Upper lobe of left lung (tissue), 6 donors: ENCODE data around the gene FAM78B. TPM values are rescaled to one million over a fixed set of nuclear protein-coding genes. Genes with fewer than 3 reads are reported as not detected.
A peak's percentile ranks its signal among the peaks of the same experiment; 100 is the strongest.

ENCODE experiments used
- ATAC-seq, 2 donors: fragments of 200-7000 bp; cut with Tn5 transposase; one replicate each; pipeline ENCODE4 v1.9.1; 2022; ENCODE audit warnings: mild to moderate bottlenecking in 2 of 2, moderate library complexity in 2 of 2; ENCODE audit not compliant: low FRiP score in 2 of 2
- DNase-seq, 2 donors: peaks; one replicate each; pipeline ENCODE4 v3.0.0-alpha.2; 2019 to 2020
- H3K27ac ChIP-seq, 4 donors: fragments of 200-600 bp; sonication (generic); one replicate each; pipeline ENCODE4 v1.5.1; 2016 to 2019
- H3K27me3 ChIP-seq, 4 donors: fragments of 200-600 bp; sonication (generic); one replicate each; pipeline ENCODE4 v1.5.1; 2017 to 2019
- H3K36me3 ChIP-seq, 4 donors: fragments of 200-600 bp; sonication (generic); one replicate each; pipeline ENCODE4 v1.5.1; 2016 to 2019
- H3K4me1 ChIP-seq, 4 donors: fragments of 200-600 bp; sonication (generic); one replicate each; pipeline ENCODE4 v1.5.1; 2018 to 2019
- H3K4me3 ChIP-seq, 4 donors: fragments of 200-600 bp; sonication (generic); one replicate each; pipeline ENCODE4 v1.5.1; 2017 to 2019; ENCODE audit warnings: mild to moderate bottlenecking in 2 of 4, moderate library complexity in 1 of 4
- H3K9me3 ChIP-seq, 4 donors: fragments of 200-600 bp; sonication (generic); one replicate each; pipeline ENCODE4 v1.5.1; 2018 to 2019
- EP300 ChIP-seq, 4 donors: sonication (generic); formaldehyde crosslinking; IDR thresholded peaks; one replicate each; pipeline ENCODE4 v1.5.1; 2017; ENCODE audit warnings: antibody characterized with exemption in 4 of 4, control low read depth in 2 of 4
- POLR2A ChIP-seq, 4 donors: fragments of 450-650 bp; IDR thresholded peaks; one replicate each; pipeline ENCODE4 v1.5.1; 2016 to 2017; ENCODE audit warnings: antibody characterized with exemption in 4 of 4, mild to moderate bottlenecking in 2 of 4
- POLR2AphosphoS5 ChIP-seq, 2 donors: sonication (generic); formaldehyde crosslinking; IDR thresholded peaks; one replicate each; pipeline ENCODE4 v1.5.1; 2017; ENCODE audit warnings: antibody characterized with exemption in 2 of 2
- WGBS, 2 donors: methylation state at CpG; one replicate each; pipeline ENCODE4 v1.1.5; 2017 to 2018; 5-methylcytosine and 5-hydroxymethylcytosine counted together
- total RNA-seq, 6 donors: library from RNA; depleted of rRNA in 4 of 6; stranded (reverse); fragments of >200 nt in 4 of 6; gene quantifications; one replicate each; pipeline versions ENCODE4 v1.1.0 to v1.2.1, GENCODE V29; 2016 to 2021
- TF ChIP-seq, protein P1 (sequence below), 6 experiments: fragments of 450-650 bp in 4 of 6; fragments of 200-600 bp in 2 of 6; sonication (generic) in 2 of 6; IDR thresholded peaks; one replicate each; pipeline ENCODE4 v1.5.1; 2016 to 2019; ENCODE audit warnings: antibody characterized with exemption in 6 of 6
- donor health status: DM: no; HTN: no; CAD: no; lungs with moderate emphysema.
- donor health status: DM: no; HTN: yes; CAD: no; lungs with severe emphysema.

Gene FAM78B
- total RNA-seq, 6 donors from 2014 or later, result 0.80 to 1.3 (median 1.00) TPM; not detected in 2

DNA sequence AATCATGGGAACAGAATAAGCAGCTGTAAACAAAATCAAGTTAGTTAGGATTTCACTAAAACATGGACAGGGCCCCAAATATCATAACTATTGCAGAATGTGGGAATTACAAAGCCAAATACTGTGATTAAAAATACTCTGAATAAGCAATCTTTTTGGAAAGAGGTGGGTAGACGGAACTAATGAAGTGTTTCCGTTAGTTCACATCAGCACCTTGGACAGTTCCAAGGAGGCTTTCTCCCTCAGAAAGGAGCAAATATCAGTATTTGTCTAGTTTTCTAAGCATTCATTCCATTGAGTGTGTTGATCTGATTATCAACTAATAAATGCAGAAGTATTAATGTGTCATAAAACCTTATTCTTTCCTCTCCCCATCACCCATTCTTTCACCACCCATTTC, 97.4 kb downstream of the FAM78B start:
- 40 to 60% methylated on average over 2 of the region's 2 CpGs for whole genome bisulfite sequencing, 2 donors
- DNase-seq (no peak), ATAC-seq (no peak)
- Histone ChIP-seq H3K4me1 (no peaks in the 10 kb centered on the region), H3K9me3 (no peaks in the 10 kb centered on the region), H3K36me3 (no peaks in the 10 kb centered on the region), H3K4me3 (no peak overlapping the region), H3K27me3 (no peaks in the 10 kb centered on the region), H3K27ac (no peak overlapping the region)
- no peak for TF ChIP-seq POLR2A (IDR thresholded peaks at IDR 0.05)

DNA sequence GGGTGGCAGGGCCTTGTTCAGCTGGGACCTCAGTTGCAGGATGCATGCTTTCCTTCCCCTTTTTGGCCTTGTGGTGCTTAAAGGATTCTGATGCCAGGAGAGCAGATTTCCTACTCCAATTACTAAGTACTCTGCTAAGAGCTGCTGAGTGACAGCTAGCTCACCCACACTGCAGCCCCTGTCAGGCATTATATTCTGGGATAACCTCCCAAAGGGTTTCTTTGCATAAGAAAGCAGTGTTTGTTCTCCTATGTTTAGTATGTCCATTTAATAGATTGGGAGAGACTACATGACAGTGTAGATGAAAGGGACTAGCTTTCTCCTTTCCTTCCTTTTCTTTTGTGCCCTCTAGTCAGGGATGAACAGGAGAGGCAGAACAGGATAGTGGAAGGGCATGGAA, 100.7 kb downstream of the FAM78B start:
- TF ChIP-seq POLR2AphosphoS5 (IDR thresholded peaks at IDR 0.05) (no peak), EP300 (IDR thresholded peaks at IDR 0.05) (no peak), POLR2A (IDR thresholded peaks at IDR 0.05) (no peak)
- TF ChIP-seq, protein P1, sequence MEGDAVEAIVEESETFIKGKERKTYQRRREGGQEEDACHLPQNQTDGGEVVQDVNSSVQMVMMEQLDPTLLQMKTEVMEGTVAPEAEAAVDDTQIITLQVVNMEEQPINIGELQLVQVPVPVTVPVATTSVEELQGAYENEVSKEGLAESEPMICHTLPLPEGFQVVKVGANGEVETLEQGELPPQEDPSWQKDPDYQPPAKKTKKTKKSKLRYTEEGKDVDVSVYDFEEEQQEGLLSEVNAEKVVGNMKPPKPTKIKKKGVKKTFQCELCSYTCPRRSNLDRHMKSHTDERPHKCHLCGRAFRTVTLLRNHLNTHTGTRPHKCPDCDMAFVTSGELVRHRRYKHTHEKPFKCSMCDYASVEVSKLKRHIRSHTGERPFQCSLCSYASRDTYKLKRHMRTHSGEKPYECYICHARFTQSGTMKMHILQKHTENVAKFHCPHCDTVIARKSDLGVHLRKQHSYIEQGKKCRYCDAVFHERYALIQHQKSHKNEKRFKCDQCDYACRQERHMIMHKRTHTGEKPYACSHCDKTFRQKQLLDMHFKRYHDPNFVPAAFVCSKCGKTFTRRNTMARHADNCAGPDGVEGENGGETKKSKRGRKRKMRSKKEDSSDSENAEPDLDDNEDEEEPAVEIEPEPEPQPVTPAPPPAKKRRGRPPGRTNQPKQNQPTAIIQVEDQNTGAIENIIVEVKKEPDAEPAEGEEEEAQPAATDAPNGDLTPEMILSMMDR (IDR thresholded peaks at IDR 0.05), result no peak
- Histone ChIP-seq H3K27ac (no peak overlapping the region), H3K9me3 (no peaks in the 10 kb centered on the region), H3K36me3 (no peaks in the 10 kb centered on the region), H3K4me1 (peaks cover 0 to 2% (median 0%) of the 10 kb centered on the region in 4 donors), H3K4me3 (no peak overlapping the region), H3K27me3 (no peaks in the 10 kb centered on the region)
- ATAC-seq (no peak), DNase-seq (no peak)

DNA sequence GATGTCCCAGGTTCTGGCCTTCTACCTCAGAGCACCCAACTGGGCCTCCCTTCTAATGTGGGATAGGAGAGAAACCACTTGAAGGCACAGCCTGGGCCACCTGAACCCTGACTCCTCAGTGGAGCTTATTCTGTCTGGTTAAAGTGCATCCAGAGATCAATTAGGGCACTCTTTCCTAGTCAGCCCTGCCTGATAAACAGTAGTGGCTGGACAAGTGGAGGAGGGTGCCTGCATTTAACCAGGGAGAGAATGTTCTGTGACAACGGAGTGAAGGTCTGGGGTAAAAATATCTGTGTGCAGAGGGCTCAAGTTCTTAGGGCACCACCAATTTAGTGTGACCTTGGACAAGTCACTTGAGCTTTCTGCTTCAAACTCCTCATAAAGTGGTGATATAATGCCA, 101.8 kb downstream of the FAM78B start:
- Histone ChIP-seq H3K36me3 (no peaks in the 10 kb centered on the region), H3K9me3 (no peaks in the 10 kb centered on the region), H3K27me3 (no peaks in the 10 kb centered on the region), H3K4me1 (peaks cover 0 to 2% (median 0%) of the 10 kb centered on the region in 4 donors), H3K4me3 (no peak overlapping the region), H3K27ac (no peak overlapping the region)
- ATAC-seq, result no peak
- WGBS, 2 donors, result 85 to 88% methylated on average over 1 of the region's 1 CpG
- DNase-seq, result no peak
- TF ChIP-seq POLR2AphosphoS5 (IDR thresholded peaks at IDR 0.05), result no peak

DNA sequence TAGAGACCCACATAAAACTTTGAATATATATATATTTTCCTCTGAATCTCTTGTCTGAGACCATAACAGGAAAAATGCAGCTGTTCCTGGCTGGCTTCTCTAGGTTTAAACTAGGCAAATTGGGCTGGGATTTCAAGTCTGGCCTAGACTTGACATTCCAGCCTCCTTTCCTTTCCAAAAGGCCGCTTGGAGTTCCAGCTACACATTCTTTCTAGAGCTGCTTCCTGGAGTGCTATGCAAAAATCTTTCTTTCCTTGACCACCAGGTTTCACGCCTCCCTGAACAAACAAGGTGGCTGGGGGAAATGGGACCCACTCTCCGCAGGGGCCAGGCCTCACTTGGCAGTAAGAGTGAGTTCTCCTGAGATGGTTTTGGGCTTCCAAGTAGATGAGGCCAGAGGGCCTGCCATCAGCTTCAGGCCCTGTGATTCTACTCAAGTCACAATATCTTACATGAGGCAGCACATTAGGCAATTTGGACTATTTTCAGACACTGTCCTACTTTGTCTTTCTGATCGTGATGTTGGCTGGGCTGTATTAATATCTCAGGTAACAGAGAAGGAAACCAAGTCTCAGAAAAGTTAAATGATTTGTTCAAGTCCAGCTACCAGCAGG, 102.4 kb downstream of the FAM78B start:
- H3K9me3 ChIP-seq, result no peaks in the 10 kb centered on the region
- ATAC-seq, result peak in 1 of 2 donors; percentile 17
- H3K4me3 ChIP-seq, result no peak overlapping the region
- no peak for DNase-seq
- WGBS, 2 donors, result 65 to 67% methylated on average over 4 of the region's 4 CpGs
- H3K27ac ChIP-seq, result no peak overlapping the region
- TF ChIP-seq, protein P1 (IDR thresholded peaks at IDR 0.05), result no peak
- no peak for TF ChIP-seq POLR2AphosphoS5 (IDR thresholded peaks at IDR 0.05)
- no peak for TF ChIP-seq EP300 (IDR thresholded peaks at IDR 0.05)
- no peak for TF ChIP-seq POLR2A (IDR thresholded peaks at IDR 0.05)
- no peaks in the 10 kb centered on the region for H3K36me3 ChIP-seq
- peaks cover 0 to 2% (median 0%) of the 10 kb centered on the region in 4 donors for H3K4me1 ChIP-seq
- H3K27me3 ChIP-seq, result no peaks in the 10 kb centered on the region

DNA sequence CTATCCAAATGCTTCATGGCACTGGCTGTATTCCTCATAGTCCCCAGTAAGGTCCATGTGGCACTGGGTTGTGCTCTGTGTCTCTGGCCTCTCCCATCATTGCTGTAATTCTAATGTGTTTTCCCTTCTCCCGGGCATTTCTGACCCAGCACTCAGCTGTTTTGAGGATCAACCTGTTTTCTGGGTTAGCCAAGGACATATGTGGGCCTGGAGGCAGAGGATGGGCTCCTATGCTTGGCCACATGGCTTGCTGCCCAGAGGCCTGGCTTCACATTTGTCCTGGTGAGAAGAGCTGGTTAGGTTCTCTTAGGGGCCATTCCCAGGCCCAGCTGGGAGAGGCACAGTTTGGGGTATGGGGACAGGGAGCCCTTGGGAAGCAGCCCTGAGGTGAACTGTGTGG, 103.1 kb downstream of the FAM78B start:
- Histone ChIP-seq H3K27ac (no peak overlapping the region), H3K9me3 (no peaks in the 10 kb centered on the region), H3K27me3 (no peaks in the 10 kb centered on the region), H3K4me1 (peaks cover 0 to 2% (median 0%) of the 10 kb centered on the region in 4 donors), H3K36me3 (no peaks in the 10 kb centered on the region), H3K4me3 (no peak overlapping the region)
- DNase-seq (no peak), ATAC-seq (peak; percentile 7 to 8)
- TF ChIP-seq EP300 (IDR thresholded peaks at IDR 0.05) (no peak), POLR2AphosphoS5 (IDR thresholded peaks at IDR 0.05) (no peak), POLR2A (IDR thresholded peaks at IDR 0.05) (no peak)
- TF ChIP-seq, protein P1 (IDR thresholded peaks at IDR 0.05), result no peak
- whole genome bisulfite sequencing, 2 donors, result 60 to 75% methylated on average over 1 of the region's 1 CpG

DNA sequence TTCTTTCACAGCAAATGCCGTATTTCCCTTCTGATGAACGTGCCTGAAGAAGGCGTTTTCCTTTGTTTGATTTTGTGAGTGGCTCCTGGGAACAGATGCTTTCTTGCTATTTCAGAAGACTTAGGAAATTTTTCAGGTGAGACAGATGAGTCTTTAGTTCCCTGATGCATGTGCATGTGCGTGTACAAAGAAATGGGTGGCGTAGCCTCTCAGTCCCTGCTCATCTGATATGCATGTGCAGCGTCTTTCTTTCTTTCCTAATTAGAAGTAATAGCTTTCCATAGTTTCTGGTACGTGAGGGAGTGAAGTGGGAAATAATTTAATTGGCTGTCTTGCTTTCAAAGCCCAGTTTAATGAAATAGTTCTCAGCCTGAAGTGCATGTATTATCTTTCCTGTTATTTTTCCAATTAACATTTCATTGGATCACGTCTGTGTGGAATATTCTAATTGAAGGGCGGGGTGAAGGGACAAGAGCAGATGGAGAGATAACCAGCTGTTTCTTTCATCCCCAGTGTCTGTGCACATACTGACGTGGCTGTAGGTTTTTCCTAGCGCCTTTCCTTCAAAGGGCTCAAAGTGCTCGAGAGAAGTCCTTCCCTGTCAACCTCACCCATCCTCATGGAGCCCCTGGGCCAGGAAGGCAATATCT, 104.3 kb downstream of the FAM78B start:
- 77% methylated on average over 12 of the region's 12 CpGs for whole genome bisulfite sequencing, 2 donors

More for the DNA sequence above, 104.3 kb downstream of the FAM78B start:
- Histone ChIP-seq H3K27me3 (no peaks in the 10 kb centered on the region), H3K27ac (no peak overlapping the region), H3K4me1 (peaks cover 0 to 2% (median 0%) of the 10 kb centered on the region in 4 donors), H3K36me3 (no peaks in the 10 kb centered on the region), H3K4me3 (no peak overlapping the region), H3K9me3 (no peaks in the 10 kb centered on the region)
- ATAC-seq (no peak), DNase-seq (no peak)
- TF ChIP-seq POLR2AphosphoS5 (IDR thresholded peaks at IDR 0.05) (no peak), POLR2A (IDR thresholded peaks at IDR 0.05) (no peak), EP300 (IDR thresholded peaks at IDR 0.05) (no peak)
- TF ChIP-seq, protein P1 (IDR thresholded peaks at IDR 0.05), result no peak
